ENCODE measurements around the gene KCNT1.

The KCNT1 gene

GRCh38 chr9:135796784-135797485 lies 95.0 kb downstream of the KCNT1 start:
- no peak overlapping the region for H2AFZ ChIP-seq (ENCODE audit: low read depth, low read length)
- H3K36me3 ChIP-seq (ENCODE audit: insufficient read depth, low read length): no peaks in the 10 kb centered on the region
- H3K4me1 ChIP-seq (ENCODE audit: insufficient read depth, low read length): no peaks in the 10 kb centered on the region
- H3K27me3 ChIP-seq (ENCODE audit: insufficient read depth, low read length): peaks cover 5% of the 10 kb centered on the region
- no peaks in the 10 kb centered on the region for H3K9me3 ChIP-seq (ENCODE audit: low read length)
- no peak overlapping the region for H3K4me3 ChIP-seq (ENCODE audit: low read length)

- Histone ChIP-seq H3K9me3 (ENCODE audit: low read length) (no peaks in the 10 kb centered on the region), H2AFZ (ENCODE audit: low read depth, low read length) (no peak overlapping the region), H3K27me3 (ENCODE audit: insufficient read depth, low read length) (no peaks in the 10 kb centered on the region), H3K36me3 (ENCODE audit: insufficient read depth, low read length) (no peaks in the 10 kb centered on the region), H3K4me3 (ENCODE audit: low read length) (no peak overlapping the region), H3K4me1 (ENCODE audit: insufficient read depth, low read length) (no peaks in the 10 kb centered on the region)
Observed at GRCh38 chr9:135797507-135798262, 95.7 kb downstream of the KCNT1 start.

GRCh38 chr9:135798263-135798585 lies 96.2 kb downstream of the KCNT1 start:
- Histone ChIP-seq H3K36me3 (ENCODE audit: insufficient read depth, low read length) (no peaks in the 10 kb centered on the region), H3K9me3 (ENCODE audit: low read length) (no peaks in the 10 kb centered on the region), H2AFZ (ENCODE audit: low read depth, low read length) (no peak overlapping the region), H3K27me3 (ENCODE audit: insufficient read depth, low read length) (no peaks in the 10 kb centered on the region), H3K4me1 (ENCODE audit: insufficient read depth, low read length) (no peaks in the 10 kb centered on the region), H3K4me3 (ENCODE audit: low read length) (no peak overlapping the region)

GRCh38 chr9:135799261-135799660 lies 97.3 kb downstream of the KCNT1 start:
- H3K4me1 ChIP-seq (ENCODE audit: insufficient read depth, low read length): no peaks in the 10 kb centered on the region
- H3K27me3 ChIP-seq (ENCODE audit: insufficient read depth, low read length): no peaks in the 10 kb centered on the region
- no peaks in the 10 kb centered on the region for H3K9me3 ChIP-seq (ENCODE audit: low read length)
- no peak overlapping the region for H3K4me3 ChIP-seq (ENCODE audit: low read length)
- no peaks in the 10 kb centered on the region for H3K36me3 ChIP-seq (ENCODE audit: insufficient read depth, low read length)
- H2AFZ ChIP-seq (ENCODE audit: low read depth, low read length): no peak overlapping the region

GRCh38 chr9:135801070-135801469 lies 99.1 kb downstream of the KCNT1 start:
- Histone ChIP-seq H3K36me3 (ENCODE audit: insufficient read depth, low read length) (no peaks in the 10 kb centered on the region), H3K27me3 (ENCODE audit: insufficient read depth, low read length) (no peaks in the 10 kb centered on the region), H3K4me1 (ENCODE audit: insufficient read depth, low read length) (no peaks in the 10 kb centered on the region), H3K9me3 (ENCODE audit: low read length) (no peaks in the 10 kb centered on the region), H2AFZ (ENCODE audit: low read depth, low read length) (no peak overlapping the region), H3K4me3 (ENCODE audit: low read length) (no peak overlapping the region)

GRCh38 chr9:135802876-135803419 lies 101.0 kb downstream of the KCNT1 start:
- Histone ChIP-seq H3K4me1 (ENCODE audit: insufficient read depth, low read length) (no peaks in the 10 kb centered on the region), H3K36me3 (ENCODE audit: insufficient read depth, low read length) (peaks cover 7% of the 10 kb centered on the region), H3K4me3 (ENCODE audit: low read length) (no peak overlapping the region), H3K27me3 (ENCODE audit: insufficient read depth, low read length) (no peaks in the 10 kb centered on the region), H2AFZ (ENCODE audit: low read depth, low read length) (no peak overlapping the region), H3K9me3 (ENCODE audit: low read length) (no peaks in the 10 kb centered on the region)

- H3K9me3 ChIP-seq (ENCODE audit: low read length): no peaks in the 10 kb centered on the region
- no peaks in the 10 kb centered on the region for H3K4me1 ChIP-seq (ENCODE audit: insufficient read depth, low read length)
- no peak overlapping the region for H2AFZ ChIP-seq (ENCODE audit: low read depth, low read length)
Observed at GRCh38 chr9:135803441-135803840, 101.5 kb downstream of the KCNT1 start.

GRCh38 chr9:135804581-135805421 lies 102.8 kb downstream of the KCNT1 start:
- Histone ChIP-seq H3K9me3 (ENCODE audit: low read length) (no peaks in the 10 kb centered on the region), H3K36me3 (ENCODE audit: insufficient read depth, low read length) (peaks cover 19% of the 10 kb centered on the region), H3K4me1 (ENCODE audit: insufficient read depth, low read length) (no peaks in the 10 kb centered on the region), H3K4me3 (ENCODE audit: low read length) (no peak overlapping the region), H3K27me3 (ENCODE audit: insufficient read depth, low read length) (no peaks in the 10 kb centered on the region), H2AFZ (ENCODE audit: low read depth, low read length) (no peak overlapping the region)

More at GRCh38 chr9:135803441-135803840, 101.5 kb downstream of the KCNT1 start:
- Histone ChIP-seq H3K27me3 (ENCODE audit: insufficient read depth, low read length) (no peaks in the 10 kb centered on the region), H3K4me3 (ENCODE audit: low read length) (no peak overlapping the region), H3K36me3 (ENCODE audit: insufficient read depth, low read length) (peaks cover 7% of the 10 kb centered on the region)

GRCh38 chr9:135805422-135806022 lies 103.5 kb downstream of the KCNT1 start:
- H3K4me1 ChIP-seq (ENCODE audit: insufficient read depth, low read length): no peaks in the 10 kb centered on the region
- H2AFZ ChIP-seq (ENCODE audit: low read depth, low read length): no peak overlapping the region
- H3K9me3 ChIP-seq (ENCODE audit: low read length): no peaks in the 10 kb centered on the region
- H3K27me3 ChIP-seq (ENCODE audit: insufficient read depth, low read length): no peaks in the 10 kb centered on the region
- no peak overlapping the region for H3K4me3 ChIP-seq (ENCODE audit: low read length)
- H3K36me3 ChIP-seq (ENCODE audit: insufficient read depth, low read length): peaks cover 26% of the 10 kb centered on the region

GRCh38 chr9:135809166-135809565 lies 107.2 kb downstream of the KCNT1 start:
- no peaks in the 10 kb centered on the region for H3K4me1 ChIP-seq (ENCODE audit: insufficient read depth, low read length)
- H3K36me3 ChIP-seq (ENCODE audit: insufficient read depth, low read length): peaks cover 62% of the 10 kb centered on the region
- no peak overlapping the region for H3K4me3 ChIP-seq (ENCODE audit: low read length)
- H3K27me3 ChIP-seq (ENCODE audit: insufficient read depth, low read length): no peaks in the 10 kb centered on the region
- peaks cover 8% of the 10 kb centered on the region for H3K9me3 ChIP-seq (ENCODE audit: low read length)
- no peak overlapping the region for H2AFZ ChIP-seq (ENCODE audit: low read depth, low read length)

GRCh38 chr9:135810806-135811575 lies 109.0 kb downstream of the KCNT1 start:
- Histone ChIP-seq H3K4me3 (ENCODE audit: low read length) (no peak overlapping the region), H3K36me3 (ENCODE audit: insufficient read depth, low read length) (peaks cover 78% of the 10 kb centered on the region), H3K9me3 (ENCODE audit: low read length) (peaks cover 8% of the 10 kb centered on the region), H3K4me1 (ENCODE audit: insufficient read depth, low read length) (no peaks in the 10 kb centered on the region), H2AFZ (ENCODE audit: low read depth, low read length) (no peak overlapping the region), H3K27me3 (ENCODE audit: insufficient read depth, low read length) (no peaks in the 10 kb centered on the region)

GRCh38 chr9:135811801-135812200 lies 109.8 kb downstream of the KCNT1 start:
- no peak overlapping the region for H3K4me3 ChIP-seq (ENCODE audit: low read length)
- H3K36me3 ChIP-seq (ENCODE audit: insufficient read depth, low read length): peaks cover 86% of the 10 kb centered on the region
- peaks cover 8% of the 10 kb centered on the region for H3K9me3 ChIP-seq (ENCODE audit: low read length)
- no peaks in the 10 kb centered on the region for H3K27me3 ChIP-seq (ENCODE audit: insufficient read depth, low read length)
- no peak overlapping the region for H2AFZ ChIP-seq (ENCODE audit: low read depth, low read length)
- no peaks in the 10 kb centered on the region for H3K4me1 ChIP-seq (ENCODE audit: insufficient read depth, low read length)

Data from neuron (in vitro differentiated cells).